Measurements from ENCODE around the gene CLEC16A.
A peak's percentile ranks its signal among the peaks of the same experiment; 100 is the strongest.

Gene CLEC16A

GRCh38 chr16:10988879-10989278 lies 44.5 kb downstream of the CLEC16A start:
- DNase-seq (ENCODE audit: low read depth) = no peak

DNA sequence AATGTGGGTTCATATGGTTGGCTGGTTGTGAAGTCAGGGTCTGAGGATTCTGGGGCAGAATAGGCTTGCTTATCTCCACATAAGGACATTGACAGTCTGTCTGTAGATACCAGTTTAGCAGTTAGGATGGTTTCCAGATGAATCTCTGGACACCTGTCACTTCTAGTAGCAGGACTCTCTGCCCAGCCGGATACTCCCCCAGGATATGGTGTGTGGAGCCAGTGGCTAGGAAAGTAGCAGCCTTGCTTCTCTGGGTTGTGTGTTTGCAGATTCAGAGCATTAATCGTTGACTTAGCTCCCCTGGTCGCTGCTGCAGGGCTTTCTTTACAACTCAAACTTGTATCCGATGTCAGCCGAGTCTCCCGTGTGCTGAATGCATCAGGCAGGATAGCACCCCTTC lies 45.2 kb downstream of the CLEC16A start:
- no peak for DNase-seq (ENCODE audit: low read depth)

- no peak for DNase-seq (ENCODE audit: low read depth)
Measured at GRCh38 chr16:10990378-10990777, 46.0 kb downstream of the CLEC16A start.

DNA sequence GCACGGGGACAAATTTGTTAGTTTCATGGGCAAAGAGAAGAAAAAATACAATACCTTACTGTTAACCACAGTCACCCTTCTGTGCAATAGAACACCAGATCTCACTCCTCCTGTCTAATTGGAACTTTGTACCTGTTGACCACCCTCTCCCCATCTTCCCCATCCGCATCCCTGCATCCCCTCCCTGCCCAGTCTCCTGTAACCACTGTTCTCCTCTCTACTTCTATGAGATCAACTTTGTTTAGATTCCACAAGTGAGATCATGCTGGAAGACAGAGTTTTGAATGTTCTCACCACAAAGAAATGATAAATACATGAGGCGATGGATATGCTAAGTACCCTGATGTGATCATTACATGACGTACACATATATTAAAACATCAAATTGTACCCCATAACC lies 47.7 kb downstream of the CLEC16A start:
- no peak for DNase-seq (ENCODE audit: low read depth)

- DNase-seq (ENCODE audit: low read depth) = peak; percentile 41
Measured at GRCh38 chr16:10992797-10993196, 48.4 kb downstream of the CLEC16A start.

DNA sequence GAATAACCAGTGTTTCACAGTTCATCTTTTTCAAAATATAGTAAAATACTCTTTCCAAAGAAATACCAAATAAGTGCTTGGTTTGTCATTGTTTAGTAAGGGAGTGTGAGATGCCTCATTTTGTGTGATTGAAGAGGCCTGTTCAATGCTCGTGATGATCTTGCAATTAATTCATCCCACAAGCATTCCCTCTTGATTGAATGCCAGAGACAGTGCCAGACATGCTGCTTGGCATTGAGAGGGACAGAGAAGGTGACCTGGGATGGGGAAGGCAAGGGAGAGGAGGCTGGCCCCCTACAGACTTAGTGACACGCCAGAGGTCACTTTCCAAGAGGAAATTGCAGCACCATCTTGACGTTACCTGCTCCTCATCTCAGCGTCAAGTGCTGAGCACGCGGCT lies 49.3 kb downstream of the CLEC16A start:
- no peak for DNase-seq (ENCODE audit: low read depth)

GRCh38 chr16:10994571-10994970 lies 50.2 kb downstream of the CLEC16A start:
- no peak for DNase-seq (ENCODE audit: low read depth)

DNA sequence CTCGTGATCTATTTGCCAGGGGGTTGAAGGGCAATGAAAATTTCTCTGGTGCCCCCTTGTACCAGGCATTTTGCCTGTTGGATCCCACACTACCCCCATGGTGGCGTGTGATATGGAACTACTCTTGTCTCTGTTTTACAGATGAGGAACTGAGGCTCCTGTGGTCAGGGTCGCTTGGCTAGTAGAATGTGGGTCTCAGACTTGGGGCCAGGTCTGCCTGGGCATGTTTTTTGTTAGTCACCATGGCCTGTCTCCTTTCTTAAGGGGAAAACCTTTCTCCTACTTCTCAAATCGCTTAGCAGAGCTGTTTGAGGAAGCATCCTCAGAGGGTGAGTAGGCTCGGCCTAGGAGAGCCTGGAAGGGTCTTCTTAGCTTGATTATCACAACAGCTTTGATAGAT lies 51.2 kb downstream of the CLEC16A start:
- no peak for DNase-seq (ENCODE audit: low read depth)

DNA sequence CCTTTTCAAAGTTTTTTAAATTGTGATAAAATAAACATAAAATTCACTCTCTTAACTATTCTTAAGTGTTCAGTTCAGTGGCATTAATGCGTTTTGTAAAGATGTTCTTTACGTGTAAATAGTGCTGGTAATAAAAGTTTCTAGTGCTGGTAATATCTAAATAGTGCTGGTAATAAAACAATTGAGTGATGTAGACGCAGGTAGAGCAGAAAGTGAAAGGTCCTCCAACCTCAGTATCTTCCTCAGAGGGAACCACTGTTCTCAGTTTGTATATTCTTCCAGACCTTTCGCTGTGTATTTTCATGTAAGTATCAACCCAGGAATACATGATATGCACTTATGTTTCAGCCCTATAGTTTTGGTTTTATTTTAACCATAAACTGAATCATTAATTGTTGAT lies 53.1 kb downstream of the CLEC16A start:
- DNase-seq (ENCODE audit: low read depth) = no peak

DNA sequence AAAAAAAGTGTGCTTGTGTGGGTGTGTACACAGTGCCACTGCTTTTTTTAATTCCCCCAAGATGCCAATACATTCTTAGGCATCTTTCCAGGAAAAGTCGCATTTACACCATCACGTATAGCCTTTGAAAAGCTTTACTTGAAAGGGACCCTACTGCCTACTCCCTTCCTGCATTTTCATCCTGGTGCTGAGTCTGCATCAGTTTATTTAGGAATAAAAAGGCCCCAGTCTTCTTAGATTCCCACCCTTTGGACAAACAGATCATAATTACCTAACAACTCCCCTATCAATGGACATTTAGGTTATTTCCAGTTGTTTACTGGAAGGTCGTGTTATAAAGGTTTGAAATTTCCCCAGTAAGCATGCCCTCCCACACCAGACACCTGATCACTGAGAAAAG lies 54.9 kb downstream of the CLEC16A start:
- DNase-seq (ENCODE audit: low read depth) = no peak

DNA sequence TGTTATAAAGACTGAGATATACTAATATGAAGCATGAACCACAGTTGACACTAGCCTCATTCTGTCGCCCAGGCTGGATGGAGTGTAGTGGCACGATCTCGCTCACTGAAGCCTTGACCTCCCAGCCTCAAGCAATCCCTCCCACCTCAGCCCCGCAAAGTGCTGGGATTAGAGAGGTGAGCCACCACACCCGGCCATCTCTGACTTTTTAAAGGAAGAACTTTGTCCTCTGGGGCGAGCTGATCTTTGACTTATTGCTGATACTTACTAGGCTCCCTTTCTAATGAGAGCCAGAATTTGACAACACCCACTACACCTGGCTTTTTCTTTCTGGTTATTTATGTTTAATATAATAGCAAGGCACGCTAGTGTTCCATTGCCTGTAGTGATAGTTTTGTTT lies 57.2 kb downstream of the CLEC16A start:
- no peak for DNase-seq (ENCODE audit: low read depth)

DNA sequence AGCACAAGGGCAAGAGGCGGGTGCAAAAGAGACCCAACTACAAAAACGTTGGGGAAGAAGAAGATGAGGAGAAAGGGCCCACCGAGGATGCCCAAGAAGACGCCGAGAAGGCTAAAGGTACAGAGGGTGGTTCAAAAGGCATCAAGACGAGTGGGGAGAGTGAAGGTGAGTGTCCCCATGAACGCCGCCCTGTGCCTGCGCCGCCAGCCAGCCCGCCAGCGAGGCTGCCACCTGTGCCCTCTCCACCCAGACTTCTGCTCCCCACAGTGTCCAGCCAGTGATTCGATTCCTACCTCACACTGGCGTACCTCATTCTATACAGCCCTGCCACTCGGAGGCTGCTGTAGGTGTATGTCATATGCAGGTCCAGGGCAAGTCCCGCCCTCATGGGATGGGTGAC lies 58.8 kb downstream of the CLEC16A start:
- DNase-seq (ENCODE audit: low read depth) = no peak

DNA sequence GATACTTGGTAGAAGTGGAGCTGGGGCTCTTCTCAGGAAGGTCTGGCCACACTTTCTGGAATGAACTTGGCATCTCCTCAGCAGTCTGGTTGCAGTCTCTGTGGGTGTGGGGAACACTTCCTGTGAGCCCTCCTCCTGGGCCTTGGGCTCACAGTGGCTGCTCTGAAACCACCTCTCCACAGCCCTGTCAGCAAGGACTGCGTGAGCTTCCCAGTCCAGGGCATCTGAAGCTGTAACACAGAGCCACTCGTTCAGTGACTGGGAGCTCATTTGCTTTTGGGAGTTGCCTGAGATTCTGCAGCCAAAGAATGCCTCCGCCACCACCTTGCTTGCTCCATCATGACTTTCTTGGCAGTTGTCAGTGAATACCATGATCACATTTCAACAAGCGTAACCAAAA lies 60.0 kb downstream of the CLEC16A start:
- DNase-seq (ENCODE audit: low read depth) = no peak

GRCh38 chr16:11004973-11005610 lies 60.7 kb downstream of the CLEC16A start:
- no peak for DNase-seq (ENCODE audit: low read depth)

GRCh38 chr16:11005611-11005975 lies 61.2 kb downstream of the CLEC16A start:
- no peak for DNase-seq (ENCODE audit: low read depth)

DNA sequence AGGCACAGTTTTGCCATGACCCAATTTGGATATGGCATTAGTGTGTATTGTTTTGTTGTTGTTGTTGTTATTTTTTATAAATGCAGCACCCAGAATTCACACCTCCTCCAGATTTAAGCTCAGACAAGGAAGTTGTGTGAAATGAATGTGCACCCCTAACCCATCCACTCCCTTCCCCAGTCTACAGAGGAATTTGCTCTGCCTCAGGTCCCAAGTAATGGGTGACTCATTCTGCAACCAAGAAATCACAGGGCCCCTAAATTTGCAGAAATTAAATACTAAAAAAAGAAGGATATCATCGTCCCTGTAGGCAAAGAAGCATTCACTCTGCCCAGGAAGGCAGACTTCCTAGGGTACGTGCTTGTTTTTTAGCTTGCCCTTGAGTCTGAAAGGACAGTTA lies 62.3 kb downstream of the CLEC16A start:
- no peak for DNase-seq (ENCODE audit: low read depth)

GRCh38 chr16:11007714-11008280 lies 63.4 kb downstream of the CLEC16A start:
- DNase-seq (ENCODE audit: low read depth) = no peak

DNA sequence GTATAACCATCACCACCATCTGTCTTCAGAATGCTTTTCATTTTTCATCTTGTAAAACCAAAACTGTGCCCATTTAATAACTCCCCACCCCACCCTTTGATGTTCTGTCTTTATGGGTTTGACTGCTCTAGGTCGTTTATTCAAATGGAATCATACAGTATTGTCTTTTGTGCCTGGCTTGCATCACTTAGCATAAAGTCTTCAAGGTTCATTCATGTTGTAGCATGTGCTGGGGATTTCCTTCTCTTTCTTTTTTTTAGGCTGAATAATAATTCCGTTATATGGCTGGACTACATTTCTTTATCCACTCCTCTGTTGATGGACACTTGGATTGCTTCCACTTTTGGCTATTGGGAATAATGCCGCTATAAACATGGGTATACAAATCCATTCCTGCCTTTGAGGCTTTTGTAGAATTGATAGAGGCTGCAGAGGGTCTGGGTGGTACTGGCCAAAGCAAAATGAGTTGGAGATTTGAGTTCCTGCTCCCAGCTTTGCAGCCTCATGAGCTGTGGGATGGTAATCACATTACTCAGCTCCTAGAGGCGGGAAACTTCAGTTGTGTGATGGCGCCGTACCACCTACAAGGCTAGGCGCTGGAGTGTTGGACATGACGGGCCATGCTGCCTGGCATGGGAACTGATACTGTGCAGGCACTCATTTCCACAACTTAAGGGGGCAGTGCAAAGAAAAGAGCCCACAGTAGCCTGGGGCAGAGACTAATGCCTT lies 64.8 kb downstream of the CLEC16A start:
- no peak for DNase-seq (ENCODE audit: low read depth)

DNA sequence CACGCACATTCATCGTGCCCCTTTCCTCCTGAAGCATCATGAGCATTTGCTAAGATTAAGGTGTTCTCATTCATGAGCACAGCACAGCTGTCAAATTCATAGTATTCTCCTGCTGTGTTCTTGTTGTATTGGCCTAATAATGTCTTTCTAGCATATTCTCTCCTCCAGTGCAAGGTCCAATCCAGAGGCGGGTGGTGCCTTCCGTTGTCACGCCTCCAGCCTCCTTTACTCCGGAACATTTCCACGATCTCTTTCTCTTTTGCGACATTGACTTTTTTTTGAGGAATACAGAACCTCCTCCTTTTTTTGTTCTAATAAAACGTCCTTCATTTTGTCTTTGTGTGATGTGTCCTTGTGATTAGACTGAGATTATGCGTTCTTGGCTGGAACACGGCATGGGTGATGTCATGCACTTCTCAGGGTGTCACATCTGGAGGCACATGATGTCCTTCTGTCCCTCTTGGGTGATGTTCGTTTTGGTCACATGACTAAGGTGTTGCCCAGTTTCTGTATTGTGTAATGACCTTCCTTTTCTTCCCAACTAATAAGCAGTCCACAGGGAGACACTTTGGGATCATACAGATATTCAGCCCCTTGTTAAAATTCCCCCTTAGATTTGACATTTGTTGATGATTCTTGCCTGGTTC lies 66.3 kb downstream of the CLEC16A start:
- DNase-seq (ENCODE audit: low read depth) = no peak

GRCh38 chr16:11011326-11011725 lies 67.0 kb downstream of the CLEC16A start:
- no peak for DNase-seq (ENCODE audit: low read depth)

- DNase-seq (ENCODE audit: low read depth) = no peak
Measured at GRCh38 chr16:11012841-11013240, 68.5 kb downstream of the CLEC16A start.

GRCh38 chr16:11014136-11014535 lies 69.8 kb downstream of the CLEC16A start:
- DNase-seq (ENCODE audit: low read depth) = no peak

DNA sequence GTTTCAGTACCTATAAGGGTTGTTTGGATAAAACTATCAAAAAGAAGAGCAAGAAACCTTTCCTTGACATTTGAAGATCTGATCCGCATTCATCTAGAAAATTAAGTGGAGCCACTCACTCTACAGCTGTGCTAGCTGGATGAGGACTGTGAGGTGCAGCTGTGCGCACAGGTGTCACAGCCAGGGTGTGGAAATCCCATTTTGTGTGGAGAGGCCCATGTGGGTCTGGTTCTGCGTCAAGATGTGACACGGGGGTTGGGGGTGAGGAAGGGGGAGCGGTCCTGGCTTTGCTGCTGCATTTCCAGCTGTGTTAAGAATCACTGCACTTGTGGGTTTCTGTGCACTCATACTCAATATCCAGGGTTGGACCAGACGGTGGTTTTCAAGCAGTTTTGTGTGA lies 70.7 kb downstream of the CLEC16A start:
- DNase-seq (ENCODE audit: low read depth) = no peak
